ENCODE measurements around the gene WASF1. TPM values are rescaled to one million over a fixed set of nuclear protein-coding genes. Genes with fewer than 3 reads are reported as not detected.

Gene WASF1
- total RNA-seq, 1 donor from 2014 or later, result 0.53 TPM

DNA sequence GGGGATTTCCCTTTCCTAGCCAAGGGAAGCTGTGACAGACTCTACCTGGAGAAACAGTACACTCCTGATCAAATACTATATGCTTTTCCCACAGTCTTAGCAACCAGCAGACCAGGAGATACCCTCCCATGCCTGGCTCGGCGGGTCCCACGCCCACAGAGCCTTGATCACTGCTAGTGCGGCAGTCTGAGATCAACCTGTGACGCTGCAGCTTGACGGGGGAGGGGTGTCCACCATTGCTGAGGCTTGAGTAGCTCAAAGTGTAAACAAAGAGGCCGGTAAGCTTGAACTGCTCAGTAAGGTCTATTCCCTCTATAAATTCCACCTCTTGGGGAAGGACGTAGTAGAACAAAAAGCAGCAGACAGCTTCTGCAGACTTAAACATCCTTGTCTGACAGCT, 63.2 kb downstream of the WASF1 start:
- TF ChIP-seq, protein P1, sequence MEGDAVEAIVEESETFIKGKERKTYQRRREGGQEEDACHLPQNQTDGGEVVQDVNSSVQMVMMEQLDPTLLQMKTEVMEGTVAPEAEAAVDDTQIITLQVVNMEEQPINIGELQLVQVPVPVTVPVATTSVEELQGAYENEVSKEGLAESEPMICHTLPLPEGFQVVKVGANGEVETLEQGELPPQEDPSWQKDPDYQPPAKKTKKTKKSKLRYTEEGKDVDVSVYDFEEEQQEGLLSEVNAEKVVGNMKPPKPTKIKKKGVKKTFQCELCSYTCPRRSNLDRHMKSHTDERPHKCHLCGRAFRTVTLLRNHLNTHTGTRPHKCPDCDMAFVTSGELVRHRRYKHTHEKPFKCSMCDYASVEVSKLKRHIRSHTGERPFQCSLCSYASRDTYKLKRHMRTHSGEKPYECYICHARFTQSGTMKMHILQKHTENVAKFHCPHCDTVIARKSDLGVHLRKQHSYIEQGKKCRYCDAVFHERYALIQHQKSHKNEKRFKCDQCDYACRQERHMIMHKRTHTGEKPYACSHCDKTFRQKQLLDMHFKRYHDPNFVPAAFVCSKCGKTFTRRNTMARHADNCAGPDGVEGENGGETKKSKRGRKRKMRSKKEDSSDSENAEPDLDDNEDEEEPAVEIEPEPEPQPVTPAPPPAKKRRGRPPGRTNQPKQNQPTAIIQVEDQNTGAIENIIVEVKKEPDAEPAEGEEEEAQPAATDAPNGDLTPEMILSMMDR (IDR thresholded peaks at IDR 0.05), result no peak
- DNase-seq (ENCODE audit: low spot score in 2 of 2), result no peak

DNA sequence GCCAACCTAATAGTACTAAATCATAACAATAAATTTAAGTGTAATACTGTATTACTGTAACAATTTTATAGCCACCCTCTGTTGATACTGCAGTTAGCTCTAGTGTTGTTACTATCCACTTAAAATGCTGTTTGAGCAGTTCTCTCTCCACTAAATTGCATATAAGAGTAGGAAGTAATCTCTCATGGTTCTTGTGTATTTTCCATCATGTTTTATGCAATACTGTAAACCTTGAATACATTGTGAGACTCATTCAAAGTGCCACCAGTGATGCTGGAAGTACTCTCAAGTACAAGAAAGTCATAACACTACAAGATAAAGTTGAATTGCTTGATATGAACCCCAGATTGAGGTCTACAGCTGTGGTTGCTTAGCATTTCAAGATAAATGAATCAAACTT, 65.5 kb downstream of the WASF1 start:
- TF ChIP-seq, protein P1 (IDR thresholded peaks at IDR 0.05), result no peak
- no peaks in the 10 kb centered on the region for H3K36me3 ChIP-seq
- H3K4me1 ChIP-seq, result no peaks in the 10 kb centered on the region
- no peak overlapping the region for H3K4me3 ChIP-seq
- no peak for DNase-seq (ENCODE audit: low spot score in 2 of 2)
- H3K27ac ChIP-seq, result no peak overlapping the region
- intact Hi-C loops (cut with DNase I), result no loop called here
- no peaks in the 10 kb centered on the region for H3K9me3 ChIP-seq
- no peaks in the 10 kb centered on the region for H3K27me3 ChIP-seq

More for the DNA sequence above, 63.2 kb downstream of the WASF1 start:
- H3K27me3 ChIP-seq, result no peaks in the 10 kb centered on the region
- H3K4me3 ChIP-seq, result no peak overlapping the region
- H3K9me3 ChIP-seq, result no peaks in the 10 kb centered on the region
- H3K36me3 ChIP-seq, result no peaks in the 10 kb centered on the region
- intact Hi-C loops (cut with DNase I), result no loop called here
- H3K4me1 ChIP-seq, result no peaks in the 10 kb centered on the region
- H3K27ac ChIP-seq, result no peak overlapping the region

DNA sequence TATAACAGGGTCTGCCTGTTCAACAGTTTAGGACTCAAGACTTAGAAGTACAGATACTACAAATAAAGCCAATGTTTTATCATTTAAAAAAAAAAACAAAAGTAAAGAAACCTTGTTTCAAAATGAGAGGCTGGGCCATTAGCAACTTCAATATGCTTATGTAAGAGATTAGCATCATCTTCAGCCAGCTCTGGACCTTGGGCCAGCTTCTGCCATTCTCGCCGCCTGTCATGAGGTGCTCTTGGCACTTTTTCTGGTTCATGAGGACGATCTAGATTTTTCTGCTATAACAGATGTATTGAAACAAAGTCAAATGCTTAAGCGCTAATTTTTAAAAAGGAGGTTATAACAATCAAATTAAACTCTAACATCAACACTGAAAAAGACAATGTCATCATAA, 74.2 kb downstream of the WASF1 start:
- no peaks in the 10 kb centered on the region for H3K4me1 ChIP-seq
- no peak overlapping the region for H3K4me3 ChIP-seq
- no peaks in the 10 kb centered on the region for H3K27me3 ChIP-seq
- no peak for DNase-seq (ENCODE audit: low spot score in 2 of 2)
- TF ChIP-seq, protein P1 (IDR thresholded peaks at IDR 0.05), result no peak
- H3K9me3 ChIP-seq, result no peaks in the 10 kb centered on the region
- intact Hi-C loops (cut with DNase I), result no loop called here
- peaks cover 0 to 15% of the 10 kb centered on the region in 2 donors for H3K36me3 ChIP-seq
- no peak overlapping the region for H3K27ac ChIP-seq

DNA sequence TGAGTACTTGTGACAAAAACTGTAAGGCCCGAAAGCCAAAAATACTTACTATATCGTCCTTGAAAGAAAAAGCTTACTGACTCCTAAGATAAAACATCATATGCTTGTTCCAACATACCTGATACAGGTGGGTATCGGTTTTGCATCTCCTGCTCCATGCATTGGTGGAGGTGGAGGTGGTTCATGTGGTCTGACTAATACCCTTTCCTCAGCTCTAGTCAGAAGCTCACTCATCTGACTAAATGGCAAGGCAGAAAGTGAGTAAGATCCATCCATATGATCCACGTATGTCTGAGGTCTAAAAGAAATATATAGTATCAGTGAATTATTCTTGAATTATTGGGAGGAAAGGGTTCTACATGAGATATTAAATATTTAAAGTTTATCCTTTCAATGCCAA, 76.2 kb downstream of the WASF1 start:
- H3K36me3 ChIP-seq, result peaks cover 0 to 15% of the 10 kb centered on the region in 2 donors
- intact Hi-C loops (cut with DNase I), result no loop called here
- H3K27me3 ChIP-seq, result no peaks in the 10 kb centered on the region
- H3K9me3 ChIP-seq, result no peaks in the 10 kb centered on the region
- TF ChIP-seq, protein P1 (IDR thresholded peaks at IDR 0.05), result no peak
- H3K4me1 ChIP-seq, result no peaks in the 10 kb centered on the region
- H3K4me3 ChIP-seq, result no peak overlapping the region
- no peak overlapping the region for H3K27ac ChIP-seq
- no peak for DNase-seq (ENCODE audit: low spot score in 2 of 2)

DNA sequence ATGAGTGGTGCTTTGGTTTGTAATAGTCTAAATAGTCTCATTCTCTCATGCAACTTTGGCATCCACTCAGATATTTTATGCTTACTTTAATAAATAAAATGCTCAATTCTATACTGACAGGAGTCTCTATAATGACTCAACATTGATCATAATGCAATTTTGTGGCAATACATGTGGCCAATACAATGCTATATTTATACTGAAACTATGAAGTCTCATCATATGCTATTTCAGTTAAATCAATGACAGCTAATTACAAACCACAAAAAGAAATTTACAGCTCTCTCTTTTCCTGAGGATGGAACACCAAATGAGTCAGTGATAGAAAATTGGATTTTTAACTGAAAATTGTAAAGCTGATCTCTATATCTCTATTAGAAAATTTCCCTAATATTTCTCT, 77.1 kb downstream of the WASF1 start:
- H3K27me3 ChIP-seq, result no peaks in the 10 kb centered on the region
- H3K27ac ChIP-seq, result no peak overlapping the region
- H3K4me1 ChIP-seq, result peaks cover 0 to 6% of the 10 kb centered on the region in 2 donors
- peaks cover 0 to 13% of the 10 kb centered on the region in 2 donors for H3K36me3 ChIP-seq
- no peaks in the 10 kb centered on the region for H3K9me3 ChIP-seq
- DNase-seq (ENCODE audit: low spot score in 2 of 2), result no peak
- intact Hi-C loops (cut with DNase I), result no loop called here
- H3K4me3 ChIP-seq, result no peak overlapping the region
- TF ChIP-seq, protein P1 (IDR thresholded peaks at IDR 0.05), result no peak

DNA sequence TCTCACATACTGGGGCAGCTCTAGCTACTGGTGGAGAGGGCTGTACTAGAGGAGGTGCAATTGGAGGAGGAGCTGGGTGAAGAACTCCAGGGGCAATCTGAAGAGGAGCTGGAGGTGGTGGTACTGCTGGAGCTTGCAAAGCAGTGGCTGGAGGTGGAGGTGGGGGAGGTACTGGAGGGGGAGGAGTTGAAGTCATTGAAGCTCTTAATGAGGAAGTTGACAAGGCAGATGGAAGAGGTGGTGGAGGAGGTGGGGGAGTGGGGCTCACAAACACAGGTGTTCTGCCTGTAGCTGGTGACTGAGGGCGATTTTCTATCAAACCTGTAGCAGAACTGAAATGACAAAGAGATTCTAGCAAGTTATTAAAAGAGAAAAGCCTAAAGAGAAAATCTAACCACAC, 77.6 kb downstream of the WASF1 start:
- Histone ChIP-seq H3K9me3 (no peaks in the 10 kb centered on the region), H3K36me3 (peaks cover 0 to 13% of the 10 kb centered on the region in 2 donors), H3K4me3 (no peak overlapping the region), H3K27ac (no peak overlapping the region), H3K27me3 (no peaks in the 10 kb centered on the region), H3K4me1 (peaks cover 0 to 9% of the 10 kb centered on the region in 2 donors)
- TF ChIP-seq, protein P1 (IDR thresholded peaks at IDR 0.05), result no peak
- DNase-seq (ENCODE audit: low spot score in 2 of 2), result no peak
- intact Hi-C loops (cut with DNase I), result no loop called here
